H9 (cell line): Measurements from ENCODE around the gene OVOL1. TPM values are rescaled to one million over a fixed set of nuclear protein-coding genes. Genes with fewer than 3 reads are reported as not detected.

ENCODE experiments used
- DNase-seq: peaks from one replicate; pipeline ENCODE4 v3.0.0-alpha.2; 2017
- H2AFZ ChIP-seq: one replicate; pipeline ENCODE4 v1.6.1; 2013; ENCODE audit warnings: mild to moderate bottlenecking, low read length, control low read depth, moderate library complexity
- H2AK5ac ChIP-seq: 2 replicates; pipeline ENCODE4 v1.6.1; 2013; ENCODE audit warnings: low read length, control low read depth, mixed read lengths; ENCODE audit not compliant: insufficient read length
- H2BK120ac ChIP-seq: one replicate; pipeline ENCODE4 v1.6.1; 2013; ENCODE audit warnings: low read depth, mild to moderate bottlenecking, low read length, control low read depth, inconsistent platforms; ENCODE audit not compliant: poor library complexity, severe bottlenecking
- H2BK12ac ChIP-seq: 2 replicates; pipeline ENCODE4 v1.6.1; 2013; ENCODE audit warnings: low read length, control low read depth, mixed read lengths, low read depth; ENCODE audit not compliant: insufficient read length
- H2BK15ac ChIP-seq: 2 replicates; pipeline ENCODE4 v1.6.1; 2013; ENCODE audit warnings: low read depth, low read length, control low read depth
- H2BK20ac ChIP-seq: one replicate; pipeline ENCODE4 v1.6.1; 2013; ENCODE audit warnings: low read depth, mild to moderate bottlenecking, low read length, control low read depth, inconsistent platforms; ENCODE audit not compliant: poor library complexity, severe bottlenecking
- H2BK5ac ChIP-seq: 2 replicates; pipeline ENCODE4 v1.6.1; 2013; ENCODE audit warnings: low read length, control low read depth, mixed read lengths; ENCODE audit not compliant: insufficient read length
- H3K14ac ChIP-seq: 2 replicates; pipeline ENCODE4 v1.6.1; 2013; ENCODE audit warnings: low read length, control low read depth; ENCODE audit not compliant: insufficient read depth
- H3K18ac ChIP-seq: 2 replicates; pipeline ENCODE4 v1.6.1; 2013; ENCODE audit warnings: low read depth, mild to moderate bottlenecking, mixed read lengths, low read length, control low read depth; ENCODE audit not compliant: insufficient read length
- H3K23ac ChIP-seq: 2 replicates; pipeline ENCODE4 v1.6.1; 2013; ENCODE audit warnings: low read length, control low read depth, mixed read lengths, low read depth; ENCODE audit not compliant: insufficient read length
- H3K23me2 ChIP-seq: 2 replicates; pipeline ENCODE4 v1.6.1; 2013; ENCODE audit warnings: low read depth, mild to moderate bottlenecking, mixed read lengths, low read length, control low read depth; ENCODE audit not compliant: insufficient read length, poor library complexity, severe bottlenecking
- H3K27ac ChIP-seq: 2 replicates; pipeline ENCODE4 v1.5.1; 2013; ENCODE audit warnings: low read length, control low read depth, mixed read lengths, low read depth; ENCODE audit not compliant: insufficient read length
- H3K27me3 ChIP-seq: 2 replicates; pipeline ENCODE4 v1.6.1; 2013; ENCODE audit warnings: low read length, control low read depth, inconsistent platforms; ENCODE audit not compliant: insufficient read depth
- H3K4ac ChIP-seq: 2 replicates; pipeline ENCODE4 v1.6.1; 2013; ENCODE audit warnings: low read depth, mild to moderate bottlenecking, control low read depth, inconsistent platforms, low read length, moderate library complexity
- H3K4me1 ChIP-seq: 2 replicates; pipeline ENCODE4 v1.6.1; 2013; ENCODE audit warnings: low read length, control low read depth, inconsistent platforms; ENCODE audit not compliant: insufficient read depth
- H3K4me2 ChIP-seq: 2 replicates; pipeline ENCODE4 v1.6.1; 2013; ENCODE audit warnings: low read length, control low read depth, mixed read lengths; ENCODE audit not compliant: insufficient read length, insufficient read depth
- H3K56ac ChIP-seq: 2 replicates; pipeline ENCODE4 v1.6.1; 2013; ENCODE audit warnings: low read depth, mild to moderate bottlenecking, mixed read lengths, low read length, control low read depth; ENCODE audit not compliant: insufficient read length
- H3K79me1 ChIP-seq: 2 replicates; pipeline ENCODE4 v1.6.1; 2013; ENCODE audit warnings: low read depth, mild to moderate bottlenecking, moderate library complexity, low read length, control low read depth, inconsistent platforms; ENCODE audit not compliant: insufficient read depth, poor library complexity, severe bottlenecking
- H3K79me2 ChIP-seq: 2 replicates; pipeline ENCODE4 v1.6.1; 2013; ENCODE audit warnings: low read length, control low read depth, inconsistent platforms; ENCODE audit not compliant: insufficient read depth
- H3K9ac ChIP-seq: 2 replicates; pipeline ENCODE4 v1.6.1; 2013; ENCODE audit warnings: low read length, control low read depth, mixed read lengths; ENCODE audit not compliant: insufficient read length; ENCODE audit errors: extremely low read depth
- H3K9me3 ChIP-seq: one replicate; pipeline ENCODE4 v1.6.1; 2013; ENCODE audit warnings: low read depth, low read length, inconsistent platforms; ENCODE audit not compliant: control insufficient read depth
- H3T11ph ChIP-seq: one replicate; pipeline ENCODE4 v1.6.1; 2013; ENCODE audit warnings: mild to moderate bottlenecking, low read length, control low read depth, inconsistent platforms
- H4K20me1 ChIP-seq: one replicate; pipeline ENCODE4 v1.6.1; 2013; ENCODE audit not compliant: control insufficient read depth, insufficient read length, insufficient read depth
- H4K5ac ChIP-seq: 2 replicates; pipeline ENCODE4 v1.6.1; 2013; ENCODE audit warnings: low read depth, mild to moderate bottlenecking, mixed read lengths, low read length, control low read depth; ENCODE audit not compliant: insufficient read length
- H4K8ac ChIP-seq: replicated peaks from 2 replicates; pipeline ENCODE4 v1.6.1; 2013; ENCODE audit warnings: low read length, control low read depth, mixed read lengths, low read depth; ENCODE audit not compliant: insufficient read length
- H4K91ac ChIP-seq: 2 replicates; pipeline ENCODE4 v1.6.1; 2013; ENCODE audit warnings: low read depth, mild to moderate bottlenecking, moderate library complexity, mixed read lengths, low read length, control low read depth; ENCODE audit not compliant: insufficient read length
- H3K27ac Mint-ChIP-seq, 3 experiments: 2 replicates in 2 of 3; 3 replicates in 1 of 3; pipeline ENCODE4 v1.8.0; 2020 to 2021; ENCODE audit warnings: mixed read lengths in 3 of 3, mild to moderate bottlenecking in 1 of 3, moderate library complexity in 1 of 3
- H3K27me3 Mint-ChIP-seq: 2 replicates; pipeline ENCODE4 v1.8.0; 2021; ENCODE audit warnings: low read depth, mild to moderate bottlenecking, moderate library complexity, mixed read lengths
- H3K36me3 Mint-ChIP-seq, 3 experiments: 2 replicates in 2 of 3; 3 replicates in 1 of 3; pipeline ENCODE4 v1.8.0; 2020 to 2021; ENCODE audit warnings: low read depth in 3 of 3, mixed read lengths in 3 of 3; ENCODE audit not compliant: insufficient read depth in 1 of 3
- H3K4me1 Mint-ChIP-seq, 2 experiments: 2 replicates each; pipeline ENCODE4 v1.8.0; 2020; ENCODE audit warnings: mixed read lengths in 2 of 2
- H3K4me3 Mint-ChIP-seq, 2 experiments: 2 replicates in 1 of 2; 3 replicates in 1 of 2; pipeline ENCODE4 v1.8.0; 2020 to 2021; ENCODE audit warnings: mild to moderate bottlenecking in 2 of 2, mixed read lengths in 2 of 2, moderate library complexity in 1 of 2
- H3K9me3 Mint-ChIP-seq, 2 experiments: 2 replicates in 1 of 2; 3 replicates in 1 of 2; pipeline ENCODE4 v1.8.0; 2020; ENCODE audit warnings: mild to moderate bottlenecking in 2 of 2, mixed read lengths in 2 of 2, moderate library complexity in 1 of 2
- WGBS: extraction: QIAGEN DNeasy Blood & Tissue Kit; methylation state at CpG from one replicate; pipeline ENCODE4 v1.1.7; 2013; ENCODE audit warnings: missing lambda C conversion rate, low lambda C conversion rate, mixed read lengths; ENCODE audit not compliant: insufficient read length; ENCODE audit errors: extremely low coverage; 5-methylcytosine and 5-hydroxymethylcytosine counted together
- total RNA-seq: library from RNA; stranded (reverse); gene quantifications from 2 replicates; pipeline ENCODE4 v1.2.1, GENCODE V29; 2021
- TF ChIP-seq, protein P1 (sequence below): fragments of 200-600 bp; sonication (generic); conservative IDR thresholded peaks from 3 replicates; pipeline ENCODE4 v1.8.0; 2021; ENCODE audit warnings: antibody characterized with exemption, mild to moderate bottlenecking

Gene OVOL1
- total RNA-seq, 1 experiment from 2014 or later, result 5.1 TPM

DNA sequence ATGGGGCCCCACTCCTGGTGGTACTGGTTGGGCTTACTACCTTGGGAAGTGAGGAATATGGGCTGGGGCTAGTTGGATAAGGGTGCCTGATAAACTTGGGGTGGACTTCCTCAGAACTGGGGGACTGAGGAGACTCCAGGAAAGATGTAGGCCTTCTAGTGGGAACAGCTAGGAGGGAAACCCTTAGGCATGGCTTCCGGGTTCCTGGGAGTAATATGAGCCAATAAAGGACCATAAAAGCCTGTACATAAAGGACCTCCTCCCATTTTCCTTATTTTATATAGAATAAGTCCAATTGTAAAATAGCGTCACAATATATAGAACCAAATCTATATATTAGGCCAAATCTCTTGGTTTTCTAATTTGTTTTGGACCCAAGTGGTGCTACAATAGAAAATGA is 47.8 kb upstream of the OVOL1 start:
- DNase-seq, result no peak
- TF ChIP-seq, protein P1, sequence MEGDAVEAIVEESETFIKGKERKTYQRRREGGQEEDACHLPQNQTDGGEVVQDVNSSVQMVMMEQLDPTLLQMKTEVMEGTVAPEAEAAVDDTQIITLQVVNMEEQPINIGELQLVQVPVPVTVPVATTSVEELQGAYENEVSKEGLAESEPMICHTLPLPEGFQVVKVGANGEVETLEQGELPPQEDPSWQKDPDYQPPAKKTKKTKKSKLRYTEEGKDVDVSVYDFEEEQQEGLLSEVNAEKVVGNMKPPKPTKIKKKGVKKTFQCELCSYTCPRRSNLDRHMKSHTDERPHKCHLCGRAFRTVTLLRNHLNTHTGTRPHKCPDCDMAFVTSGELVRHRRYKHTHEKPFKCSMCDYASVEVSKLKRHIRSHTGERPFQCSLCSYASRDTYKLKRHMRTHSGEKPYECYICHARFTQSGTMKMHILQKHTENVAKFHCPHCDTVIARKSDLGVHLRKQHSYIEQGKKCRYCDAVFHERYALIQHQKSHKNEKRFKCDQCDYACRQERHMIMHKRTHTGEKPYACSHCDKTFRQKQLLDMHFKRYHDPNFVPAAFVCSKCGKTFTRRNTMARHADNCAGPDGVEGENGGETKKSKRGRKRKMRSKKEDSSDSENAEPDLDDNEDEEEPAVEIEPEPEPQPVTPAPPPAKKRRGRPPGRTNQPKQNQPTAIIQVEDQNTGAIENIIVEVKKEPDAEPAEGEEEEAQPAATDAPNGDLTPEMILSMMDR, result no peak
- H2BK15ac ChIP-seq, result no peak overlapping the region
- H3K4me2 ChIP-seq, result no peak overlapping the region
- H3K56ac ChIP-seq, result no peak overlapping the region
- Mint-ChIP-seq H3K4me1 (no peaks in the 10 kb centered on the region), H3K36me3 (no peaks in the 10 kb centered on the region), H3K27ac (no peak overlapping the region), H3K9me3 (peaks cover 37 to 48% of the 10 kb centered on the region in 2 experiments), H3K27me3 (peaks cover 36% of the 10 kb centered on the region), H3K4me3 (no peak overlapping the region)
- no peak overlapping the region for H2AK5ac ChIP-seq
- no peak overlapping the region for H3K18ac ChIP-seq
- H2BK20ac ChIP-seq, result no peak overlapping the region
- H2BK120ac ChIP-seq, result no peak overlapping the region
- H3K79me1 ChIP-seq, result no peaks in the 10 kb centered on the region
- H2BK5ac ChIP-seq, result no peak overlapping the region
- no peak overlapping the region for H3K23ac ChIP-seq
- H4K91ac ChIP-seq, result no peak overlapping the region
- H4K5ac ChIP-seq, result no peak overlapping the region
- no peaks in the 10 kb centered on the region for H3K27me3 ChIP-seq
- peaks cover 4% of the 10 kb centered on the region for H3K9me3 ChIP-seq
- H3K14ac ChIP-seq, result no peak overlapping the region
- H4K8ac ChIP-seq, result no peak overlapping the region
- H3K4me1 ChIP-seq, result no peaks in the 10 kb centered on the region
- H2BK12ac ChIP-seq, result no peak overlapping the region
- WGBS, result no CpG with 5 or more reads among the region's 2 CpGs
- no peaks in the 10 kb centered on the region for H3K23me2 ChIP-seq
- no peak overlapping the region for H3K9ac ChIP-seq
- H3K27ac ChIP-seq, result no peak overlapping the region
- no peak overlapping the region for H2AFZ ChIP-seq
- H4K20me1 ChIP-seq, result no peaks in the 10 kb centered on the region
- no peaks in the 10 kb centered on the region for H3K79me2 ChIP-seq
- H3T11ph ChIP-seq, result no peak overlapping the region
- no peak overlapping the region for H3K4ac ChIP-seq
